ENCODE measurements around the gene CD99.
"Not testable (repeated sequence)": the region's sequence is repeated elsewhere in the genome, so short reads cannot be mapped to it uniquely, and the experiment has no call there.

The CD99 gene

DNA sequence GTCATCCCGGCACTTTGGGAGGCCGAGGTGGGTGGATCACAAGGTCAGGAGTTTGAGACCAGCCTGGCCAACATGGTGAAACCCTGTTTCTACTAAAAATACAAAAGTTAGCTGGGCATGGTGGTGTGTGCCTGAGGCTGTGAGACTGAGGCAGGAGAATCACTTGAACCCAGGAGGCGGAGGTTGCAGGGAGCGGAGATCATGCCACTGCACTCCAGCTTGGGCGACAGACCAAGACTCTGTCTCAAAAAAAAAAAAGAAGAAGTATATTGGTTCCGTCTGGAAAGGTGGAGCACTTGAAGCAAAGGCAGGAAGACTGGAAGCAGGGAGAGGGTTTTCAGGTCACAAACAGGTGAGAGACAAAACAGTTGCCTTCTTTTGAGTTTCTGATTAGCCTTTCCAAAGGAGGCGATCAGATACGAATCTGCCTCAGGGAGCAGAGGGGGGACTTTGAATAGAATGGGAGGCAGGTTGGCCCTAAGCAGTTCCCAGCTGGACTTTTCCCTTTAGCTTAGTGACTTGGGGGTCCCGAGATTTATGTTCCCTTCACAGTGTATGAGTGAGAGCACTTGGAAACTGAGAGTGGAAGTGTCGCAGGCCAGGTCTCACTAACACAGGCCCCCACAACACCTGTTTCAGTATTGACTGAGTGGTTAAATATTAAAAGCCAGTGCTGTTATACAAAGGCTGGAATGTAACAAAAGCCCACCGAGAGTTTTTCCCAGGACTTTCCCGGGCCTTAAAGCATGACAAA, 89.6 kb downstream of the CD99 start:
- not testable (repeated sequence) for DNase-seq

- DNase-seq, result no peak
These were observed 90.1 kb downstream of the CD99 start for GRCh38 chrX:2781226-2781571.

GRCh38 chrX:2781698-2782097, 90.6 kb downstream of the CD99 start:
- DNase-seq, result no peak

GRCh38 chrX:2782171-2782570, 91.1 kb downstream of the CD99 start:
- DNase-seq, result no peak

DNA sequence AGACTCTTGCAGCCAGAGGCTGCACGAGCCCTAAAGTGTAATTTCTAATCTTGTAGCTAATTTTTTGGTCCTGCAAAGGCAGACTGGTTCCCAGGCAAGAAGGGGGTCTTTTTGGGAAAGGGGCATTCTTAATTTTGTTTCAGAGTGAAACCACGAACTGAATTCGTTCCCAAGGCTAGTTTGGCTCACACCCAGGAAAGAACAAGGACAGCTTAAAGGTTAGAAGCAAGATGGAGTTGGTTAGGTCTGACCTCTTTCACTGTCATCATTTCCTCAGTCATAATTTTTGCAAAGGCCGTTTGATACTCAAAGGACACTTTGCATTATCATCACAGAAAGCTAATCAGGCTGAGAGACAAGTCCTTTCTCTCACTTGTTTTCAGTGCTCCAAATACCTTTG, 91.7 kb downstream of the CD99 start:
- no peak for DNase-seq

- DNase-seq, result no peak
These were observed 92.9 kb downstream of the CD99 start for GRCh38 chrX:2784026-2784425.

DNA sequence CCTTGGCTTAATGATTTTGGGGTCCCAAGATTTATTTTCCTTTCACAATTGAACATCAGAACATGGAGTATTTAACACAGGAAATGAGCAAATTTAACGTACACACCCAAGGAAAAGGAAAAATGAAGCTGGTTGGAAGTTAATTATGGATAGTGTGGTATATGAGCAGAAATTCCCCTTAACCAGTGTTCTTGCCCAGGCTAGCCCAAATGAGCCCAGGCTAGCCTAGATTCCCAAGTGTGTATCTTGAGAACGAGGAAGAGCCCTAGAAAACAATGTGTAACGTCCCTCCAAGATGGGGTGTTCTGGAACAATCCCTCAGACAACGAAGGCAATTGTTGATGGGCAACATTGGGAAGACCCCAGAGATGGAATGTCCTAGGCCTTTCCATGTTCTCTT, 94.4 kb downstream of the CD99 start:
- no peak for DNase-seq

DNA sequence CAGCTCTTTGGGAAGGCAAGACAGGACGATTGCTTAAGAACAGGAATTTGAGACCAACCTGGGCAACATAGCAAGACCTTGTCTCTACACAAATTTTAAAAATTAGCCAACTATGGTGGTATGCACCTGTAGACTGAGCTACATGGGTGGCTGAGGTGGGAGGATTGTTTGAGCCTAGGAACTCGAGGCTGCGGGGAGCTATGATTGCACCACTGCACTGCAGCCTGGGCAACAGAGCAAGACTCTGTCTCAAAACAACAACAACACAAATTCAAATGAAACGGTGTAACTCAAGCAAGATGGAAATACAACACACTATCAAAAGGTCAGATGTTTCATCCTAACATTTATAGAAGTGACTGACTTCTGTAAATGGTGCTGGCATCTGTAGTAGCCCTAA, 97.9 kb downstream of the CD99 start:
- DNase-seq, result no peak

GRCh38 chrX:2789569-2789968, 98.5 kb downstream of the CD99 start:
- no peak for DNase-seq

All from central memory CD4-positive, alpha-beta T cell (primary cell).